Measurements from ENCODE around the gene SMAD3.

SMAD3 gene

GRCh38 chr15:67108122-67108961 lies 42.9 kb downstream of the SMAD3 start:
- POLR2A ChIA-PET (ENCODE audit: low non-redundant PET) = no interaction called here
- no peak for DNase-seq (ENCODE audit: low spot score)
- CTCF ChIA-PET = no interaction called here
- peak overlapping the region; percentile 97 for H3K27ac ChIP-seq
- TF ChIP-seq CTCF (conservative IDR thresholded peaks at IDR 0.05; ENCODE audit: low read depth) = no peak

- POLR2A ChIA-PET (ENCODE audit: low non-redundant PET) = no interaction called here
- CTCF ChIA-PET = no interaction called here
- no peak for TF ChIP-seq CTCF (conservative IDR thresholded peaks at IDR 0.05; ENCODE audit: low read depth)
- H3K27ac ChIP-seq = no peak overlapping the region
- no peak for DNase-seq (ENCODE audit: low spot score)
Measured at GRCh38 chr15:67109141-67110034, 44.0 kb downstream of the SMAD3 start.

DNA sequence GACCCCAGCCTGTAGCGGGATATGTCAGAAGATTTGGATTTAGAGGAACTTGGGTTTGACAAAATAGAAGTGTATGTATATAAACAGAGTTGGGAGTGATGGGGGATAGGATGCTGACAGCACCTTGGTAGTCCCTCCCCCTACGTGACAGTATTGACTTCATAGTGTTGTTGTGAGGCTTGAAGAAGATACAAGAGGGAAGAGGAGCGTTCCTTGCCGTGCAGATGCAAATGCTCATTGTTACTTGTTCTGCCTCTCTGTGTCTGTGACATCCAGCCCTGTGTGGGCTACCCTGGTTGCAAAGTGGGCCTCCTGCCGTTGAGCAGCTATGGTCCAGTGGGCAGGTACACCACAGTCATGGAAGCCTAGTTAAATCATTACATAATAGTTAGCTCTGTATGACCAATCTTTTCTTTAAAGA lies 45.0 kb downstream of the SMAD3 start:
- no peak for TF ChIP-seq CTCF (conservative IDR thresholded peaks at IDR 0.05; ENCODE audit: low read depth)
- H3K27ac ChIP-seq = no peak overlapping the region
- ChIA-PET CTCF (no interaction called here), POLR2A (ENCODE audit: low non-redundant PET) (no interaction called here)
- no peak for DNase-seq (ENCODE audit: low spot score)

GRCh38 chr15:67110958-67111864 lies 45.8 kb downstream of the SMAD3 start:
- CTCF ChIA-PET = interaction anchor here (0.7 kb wide), 1 partner anchor 80 kb away, joined by 4 read pairs; no protein-coding TSS in a partner anchor
- H3K27ac ChIP-seq = no peak overlapping the region
- DNase-seq (ENCODE audit: low spot score) = no peak
- POLR2A ChIA-PET (ENCODE audit: low non-redundant PET) = no interaction called here
- TF ChIP-seq CTCF (conservative IDR thresholded peaks at IDR 0.05; ENCODE audit: low read depth) = no peak

DNA sequence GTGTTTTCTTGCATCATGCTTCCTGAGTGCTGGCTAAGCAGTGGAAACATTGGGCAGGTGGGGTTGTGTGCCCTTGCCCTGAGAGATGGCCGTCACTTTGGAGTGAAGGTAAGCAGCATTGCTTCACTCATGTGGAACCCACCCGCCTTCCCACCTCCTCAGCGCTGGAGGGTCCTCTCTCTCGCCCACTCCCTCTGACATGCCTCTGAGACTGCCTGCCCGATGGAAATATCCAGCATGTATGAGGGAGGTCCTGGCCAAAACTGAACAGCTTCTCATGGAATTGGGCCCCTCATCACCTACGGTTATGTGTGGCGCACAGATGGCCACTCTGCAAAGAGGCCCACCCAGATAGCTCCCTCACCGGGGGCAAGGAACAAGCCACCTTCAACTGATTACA lies 48.6 kb downstream of the SMAD3 start:
- ChIA-PET CTCF (interaction anchor here (0.6 kb wide), 1 partner anchor 27 kb away, joined by 3 read pairs; no protein-coding TSS in a partner anchor), POLR2A (ENCODE audit: low non-redundant PET) (no interaction called here)
- no peak for DNase-seq (ENCODE audit: low spot score)
- TF ChIP-seq CTCF (conservative IDR thresholded peaks at IDR 0.05; ENCODE audit: low read depth) = no peak
- 0 out of 2 replicates have a peak overlapping the region, but pooled peaks have one; percentile 5 for H3K27ac ChIP-seq
